ENCODE measurements around the gene RBM20. TPM values are rescaled to one million over a fixed set of nuclear protein-coding genes. Genes with fewer than 3 reads are reported as not detected.

RBM20 gene
- total and polyA plus RNA-seq, 2 of the 13 experiments (the other 11 are each of a cell fraction or from before 2014, with no cell fraction given): 0.02 to 0.22 TPM

DNA sequence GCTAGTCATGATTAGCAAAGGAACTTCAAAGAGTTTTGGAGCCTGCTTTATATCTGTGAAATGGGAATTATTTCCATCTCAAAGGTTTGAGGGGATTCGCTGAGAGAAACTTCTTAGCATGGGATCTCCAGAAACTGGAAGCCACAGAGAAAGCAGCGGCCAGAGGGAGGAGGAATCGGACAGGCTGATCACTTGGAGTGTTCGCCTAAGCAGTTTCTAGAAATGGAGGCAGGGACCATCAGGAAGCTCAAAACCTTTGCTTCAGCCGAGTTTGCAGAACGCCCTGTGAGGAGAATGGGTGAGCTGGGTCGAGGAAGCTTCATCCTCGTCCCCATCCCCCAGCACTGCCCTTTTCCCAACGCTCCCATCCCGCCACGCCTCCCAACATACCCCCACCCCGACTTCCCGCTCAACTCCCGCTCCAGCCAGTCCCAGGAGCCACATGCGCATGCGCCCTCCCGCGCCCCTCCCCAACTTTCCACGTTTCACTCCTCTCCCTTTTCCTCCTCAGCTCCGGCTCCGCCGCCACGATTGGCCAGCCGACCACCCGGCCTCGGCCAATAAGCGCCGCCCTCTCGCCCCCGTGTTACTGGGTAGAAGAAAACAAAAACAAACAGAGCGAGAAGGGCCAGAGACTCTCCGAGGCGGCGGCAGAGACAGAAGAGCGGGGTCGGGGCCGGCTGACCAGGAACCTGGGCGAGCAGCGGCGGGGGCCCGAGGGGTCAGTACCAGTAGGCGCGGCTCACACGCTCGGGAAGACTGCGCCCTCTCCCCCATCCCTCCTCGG, 227.4 kb downstream of the RBM20 start, which contains the start of gene PDCD4 (continued):
- TF ChIP-seq MAF1 (CRISPR knock-in tag; IDR thresholded peaks at IDR 0.05; ENCODE audit: borderline replicate concordance): no peak
- no peak for TF ChIP-seq ZNF264 (CRISPR knock-in tag; IDR thresholded peaks at IDR 0.05)
- no peak for TF ChIP-seq TCF12 (IDR thresholded peaks at IDR 0.05)
- no peak for TF ChIP-seq TCF12 (CRISPR knock-in tag; IDR thresholded peaks at IDR 0.05)
- TF ChIP-seq SIN3B (IDR thresholded peaks at IDR 0.05; ENCODE audit: low read length): no peak
- TF ChIP-seq GTF2F1 (IDR thresholded peaks at IDR 0.05; ENCODE audit: low read length): no peak
- TF ChIP-seq ZNF660 (CRISPR knock-in tag; IDR thresholded peaks at IDR 0.05; ENCODE audit: borderline replicate concordance, low read depth): no peak
- no peak for TF ChIP-seq JDP2 (CRISPR knock-in tag; IDR thresholded peaks at IDR 0.05; ENCODE audit: borderline replicate concordance)
- no peak for TF ChIP-seq GABPB1 (CRISPR knock-in tag; IDR thresholded peaks at IDR 0.05)
- TF ChIP-seq, protein P1, sequence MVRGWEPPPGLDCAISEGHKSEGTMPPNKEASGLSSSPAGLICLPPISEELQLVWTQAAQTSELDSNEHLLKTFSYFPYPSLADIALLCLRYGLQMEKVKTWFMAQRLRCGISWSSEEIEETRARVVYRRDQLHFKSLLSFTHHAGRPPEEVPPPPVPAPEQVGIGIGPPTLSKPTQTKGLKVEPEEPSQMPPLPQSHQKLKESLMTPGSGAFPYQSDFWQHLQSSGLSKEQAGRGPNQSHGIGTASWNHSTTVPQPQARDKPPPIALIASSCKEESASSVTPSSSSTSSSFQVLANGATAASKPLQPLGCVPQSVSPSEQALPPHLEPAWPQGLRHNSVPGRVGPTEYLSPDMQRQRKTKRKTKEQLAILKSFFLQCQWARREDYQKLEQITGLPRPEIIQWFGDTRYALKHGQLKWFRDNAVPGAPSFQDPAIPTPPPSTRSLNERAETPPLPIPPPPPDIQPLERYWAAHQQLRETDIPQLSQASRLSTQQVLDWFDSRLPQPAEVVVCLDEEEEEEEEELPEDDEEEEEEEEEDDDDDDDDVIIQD (CRISPR knock-in tag; IDR thresholded peaks at IDR 0.05; ENCODE audit: low read depth): peak; percentile 47; the same call in 1 of the 2 replicates
- TF ChIP-seq, protein P2, sequence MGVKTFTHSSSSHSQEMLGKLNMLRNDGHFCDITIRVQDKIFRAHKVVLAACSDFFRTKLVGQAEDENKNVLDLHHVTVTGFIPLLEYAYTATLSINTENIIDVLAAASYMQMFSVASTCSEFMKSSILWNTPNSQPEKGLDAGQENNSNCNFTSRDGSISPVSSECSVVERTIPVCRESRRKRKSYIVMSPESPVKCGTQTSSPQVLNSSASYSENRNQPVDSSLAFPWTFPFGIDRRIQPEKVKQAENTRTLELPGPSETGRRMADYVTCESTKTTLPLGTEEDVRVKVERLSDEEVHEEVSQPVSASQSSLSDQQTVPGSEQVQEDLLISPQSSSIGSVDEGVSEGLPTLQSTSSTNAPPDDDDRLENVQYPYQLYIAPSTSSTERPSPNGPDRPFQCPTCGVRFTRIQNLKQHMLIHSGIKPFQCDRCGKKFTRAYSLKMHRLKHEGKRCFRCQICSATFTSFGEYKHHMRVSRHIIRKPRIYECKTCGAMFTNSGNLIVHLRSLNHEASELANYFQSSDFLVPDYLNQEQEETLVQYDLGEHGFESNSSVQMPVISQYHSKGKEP (CRISPR knock-in tag; IDR thresholded peaks at IDR 0.05): no peak
- TF ChIP-seq ZNF430 (CRISPR knock-in tag; IDR thresholded peaks at IDR 0.05): no peak
- no peak for TF ChIP-seq MXD4 (CRISPR knock-in tag; IDR thresholded peaks at IDR 0.05)
- TF ChIP-seq HDAC1 (CRISPR knock-in tag; IDR thresholded peaks at IDR 0.05): no peak; the same call in 1 of the 2 replicates
- no peak for TF ChIP-seq ZNF33A (CRISPR knock-in tag; IDR thresholded peaks at IDR 0.05; ENCODE audit: borderline replicate concordance)
- TF ChIP-seq JUNB (CRISPR knock-in tag; IDR thresholded peaks at IDR 0.05; ENCODE audit: borderline replicate concordance): no peak
- TF ChIP-seq, protein P3, sequence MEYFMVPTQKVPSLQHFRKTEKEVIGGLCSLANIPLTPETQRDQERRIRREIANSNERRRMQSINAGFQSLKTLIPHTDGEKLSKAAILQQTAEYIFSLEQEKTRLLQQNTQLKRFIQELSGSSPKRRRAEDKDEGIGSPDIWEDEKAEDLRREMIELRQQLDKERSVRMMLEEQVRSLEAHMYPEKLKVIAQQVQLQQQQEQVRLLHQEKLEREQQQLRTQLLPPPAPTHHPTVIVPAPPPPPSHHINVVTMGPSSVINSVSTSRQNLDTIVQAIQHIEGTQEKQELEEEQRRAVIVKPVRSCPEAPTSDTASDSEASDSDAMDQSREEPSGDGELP (IDR thresholded peaks at IDR 0.05; ENCODE audit: borderline replicate concordance, low read depth): no peak
- TF ChIP-seq, protein P4, sequence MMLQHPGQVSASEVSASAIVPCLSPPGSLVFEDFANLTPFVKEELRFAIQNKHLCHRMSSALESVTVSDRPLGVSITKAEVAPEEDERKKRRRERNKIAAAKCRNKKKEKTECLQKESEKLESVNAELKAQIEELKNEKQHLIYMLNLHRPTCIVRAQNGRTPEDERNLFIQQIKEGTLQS (CRISPR knock-in tag; IDR thresholded peaks at IDR 0.05): no peak
- TF ChIP-seq SRY (CRISPR knock-in tag; IDR thresholded peaks at IDR 0.05): no peak
- peak; percentile 27; the same call in 1 of the 2 replicates for TF ChIP-seq ZMYM3 (CRISPR knock-in tag; IDR thresholded peaks at IDR 0.05)
- TF ChIP-seq ZEB1 (IDR thresholded peaks at IDR 0.05; ENCODE audit: insufficient replicate concordance, low read depth): no peak
- no peak for TF ChIP-seq POLR2AphosphoS2 (IDR thresholded peaks at IDR 0.05; ENCODE audit: low read depth, low read length)
- TF ChIP-seq SIX1 (CRISPR knock-in tag; IDR thresholded peaks at IDR 0.05; ENCODE audit: borderline replicate concordance): no peak
- TF ChIP-seq KLF13 (CRISPR knock-in tag; IDR thresholded peaks at IDR 0.05): no peak
- TF ChIP-seq KAT7 (CRISPR knock-in tag; IDR thresholded peaks at IDR 0.05; ENCODE audit: borderline replicate concordance): no peak
- TF ChIP-seq ZMAT3 (CRISPR knock-in tag; conservative IDR thresholded peaks at IDR 0.05): peak; percentile 28
- 0 out of 2 replicates have a peak, but pooled peaks have one; percentile 26 for TF ChIP-seq HNRNPL (IDR thresholded peaks at IDR 0.05; ENCODE audit: low read depth, low read length)
